ENCODE measurements around the gene NPDC1. TPM values are rescaled to one million over a fixed set of nuclear protein-coding genes. Genes with fewer than 3 reads are reported as not detected.

NPDC1 gene
- total and polyA plus RNA-seq, 2 of the 8 experiments (the other 6 are each of a cell fraction or from before 2014, with no cell fraction given) = 26.2 to 44.1 TPM

GRCh38 chr9:137067860-137068538 is 22.0 kb upstream of the NPDC1 start (continued):
- no peak for TF ChIP-seq NRF1 (IDR thresholded peaks at IDR 0.05; ENCODE audit: low read depth, low read length)
- no peak for TF ChIP-seq FOSL1 (IDR thresholded peaks at IDR 0.05; ENCODE audit: insufficient read depth, low read depth, low read length)
- no peak for TF ChIP-seq POU5F1 (IDR thresholded peaks at IDR 0.05; ENCODE audit: low read depth, low read length)
- peak in 1 of 2 experiments; percentile 47; a peak in 1 of 4 replicates for TF ChIP-seq SIN3A (conservative IDR thresholded peaks at IDR 0.05 in 1 of 2, IDR thresholded peaks at IDR 0.05 in 1 of 2; ENCODE audit: low read depth in 1 of 2, low read length in 2 of 2)
- TF ChIP-seq MAX (IDR thresholded peaks at IDR 0.05) = 0 out of 2 replicates have a peak, but pooled peaks have one; percentile 32
- TF ChIP-seq KDM1A (IDR thresholded peaks at IDR 0.05; ENCODE audit: borderline replicate concordance, low read length) = no peak
- TF ChIP-seq GABPA (IDR thresholded peaks at IDR 0.05; ENCODE audit: borderline replicate concordance, insufficient read depth, low read length) = peak; percentile 56; the same call in 1 of the 2 replicates
- TF ChIP-seq SAP30 (IDR thresholded peaks at IDR 0.05; ENCODE audit: insufficient read depth, insufficient replicate concordance, low read length) = no peak
- no peak for TF ChIP-seq HDAC6 (IDR thresholded peaks at IDR 0.05; ENCODE audit: low read depth, low read length)
